ENCODE data around the gene BRINP1.

- TF ChIP-seq GATA3 (IDR thresholded peaks at IDR 0.05; ENCODE audit: low read depth, low read length) (no peak), GATA2 (IDR thresholded peaks at IDR 0.05; ENCODE audit: low read depth, low read length) (no peak)
These were observed 9.0 kb downstream of the BRINP1 start for GRCh38 chr9:119360237-119360636.
